ENCODE results near the gene SS18L1.

- TF ChIP-seq CTCF (IDR thresholded peaks at IDR 0.05; ENCODE audit: insufficient read depth, low read length, poor library complexity, severe bottlenecking) = no peak
- TF ChIP-seq EZH2phosphoT487 (conservative IDR thresholded peaks at IDR 0.05; ENCODE audit: low read length) = no peak
These were observed 58.5 kb downstream of the SS18L1 start for GRCh38 chr20:62202083-62202395.

Data from SU-DHL-6 (cell line).